Measurements from ENCODE around the gene AHNAK.
"Not testable (repeated sequence)": the region's sequence is repeated elsewhere in the genome, so short reads cannot be mapped to it uniquely, and the experiment has no call there.

AHNAK gene

GRCh38 chr11:62499311-62499943, 47.2 kb downstream of the AHNAK start:
- not testable (repeated sequence) for DNase-seq (ENCODE audit: low read depth in 1 of 2, low spot score in 1 of 2)

DNA sequence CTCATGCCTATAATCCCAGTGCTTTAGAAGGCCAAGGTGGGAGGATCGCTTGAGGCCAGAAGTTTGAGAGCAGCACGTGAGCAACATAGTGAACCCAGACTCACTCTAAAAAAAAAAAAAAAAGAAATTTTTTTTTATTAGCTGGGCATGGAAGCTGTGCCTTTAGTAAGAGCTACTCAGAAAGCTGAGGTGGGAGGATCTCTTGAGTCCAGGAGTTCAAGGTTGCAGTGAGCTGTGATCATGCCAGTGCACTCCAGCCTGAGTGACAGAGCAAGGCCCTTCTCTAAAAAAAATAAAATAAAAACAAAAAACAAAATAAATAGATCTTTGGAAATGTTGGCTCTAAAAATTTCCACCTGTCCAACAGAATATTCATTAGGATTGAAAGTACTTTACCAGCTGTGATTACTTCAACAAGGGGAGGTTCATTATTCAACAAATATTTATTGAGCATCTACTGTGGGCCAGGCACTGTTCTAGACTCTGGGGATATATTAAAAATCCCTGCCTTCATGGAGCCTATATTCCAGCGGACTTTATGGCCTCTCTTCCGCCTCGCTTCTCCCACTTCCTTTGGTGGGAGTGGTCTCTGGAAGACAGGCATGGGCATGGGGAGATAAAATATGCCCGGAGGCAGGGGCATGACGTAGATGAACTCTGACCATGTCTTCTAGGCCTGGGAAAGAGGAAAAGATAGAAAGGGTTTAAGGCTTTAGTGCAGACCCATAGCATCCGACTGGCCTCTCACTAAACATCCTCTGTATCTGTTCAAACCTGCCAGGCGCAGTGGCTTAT, 47.9 kb downstream of the AHNAK start:
- DNase-seq (ENCODE audit: low read depth in 1 of 2, low spot score in 1 of 2), result no peak

- no peak for DNase-seq (ENCODE audit: low read depth in 1 of 2, low spot score in 1 of 2)
Observed at GRCh38 chr11:62498031-62498430, 48.6 kb downstream of the AHNAK start.

- DNase-seq (ENCODE audit: low read depth in 1 of 2, low spot score in 1 of 2), result no peak
Observed at GRCh38 chr11:62497132-62497801, 49.3 kb downstream of the AHNAK start.

DNA sequence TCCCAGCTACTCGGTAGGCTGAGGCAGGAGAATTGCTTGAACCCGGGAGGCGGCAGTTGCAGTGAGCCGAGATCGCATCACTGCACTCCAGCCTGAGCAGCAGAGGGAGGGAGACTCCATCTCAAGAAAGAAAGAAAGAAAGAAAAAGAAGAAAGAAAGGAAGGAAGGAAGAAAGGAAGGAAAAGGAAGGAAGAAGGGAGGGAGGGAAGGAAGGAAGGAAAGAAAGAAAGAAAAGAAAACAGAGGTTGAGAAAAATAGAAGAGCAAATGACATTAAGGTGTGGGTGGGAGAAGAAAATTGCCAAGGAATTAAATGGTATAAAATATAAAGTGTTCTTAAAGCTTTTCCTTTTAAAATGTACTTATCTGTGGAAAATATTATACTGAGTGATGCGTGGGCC, 49.9 kb downstream of the AHNAK start:
- no peak for DNase-seq (ENCODE audit: low read depth in 1 of 2, low spot score in 1 of 2)

- DNase-seq (ENCODE audit: low read depth in 1 of 2, low spot score in 1 of 2), result no peak
Observed at GRCh38 chr11:62494246-62494645, 52.4 kb downstream of the AHNAK start.

DNA sequence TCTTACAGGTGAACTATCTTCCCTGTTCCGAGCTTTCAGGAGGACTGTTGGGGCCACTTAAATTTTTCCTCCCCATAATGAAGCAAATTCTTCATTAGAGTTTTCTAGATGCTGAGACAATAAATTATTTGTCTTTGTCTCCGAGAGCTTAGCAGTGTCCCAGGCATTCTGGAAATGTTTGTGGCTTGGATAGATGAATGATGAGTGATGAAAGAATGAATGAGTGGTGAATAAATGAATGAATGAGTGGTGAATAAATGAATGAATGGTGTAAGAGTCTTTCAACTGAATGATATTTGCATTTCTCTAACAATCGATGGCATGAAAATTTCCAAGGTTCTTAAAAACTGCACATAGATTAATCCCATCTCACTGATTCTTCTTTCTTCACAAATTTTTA, 52.8 kb downstream of the AHNAK start:
- no peak for DNase-seq (ENCODE audit: low read depth in 1 of 2, low spot score in 1 of 2)

- no peak for DNase-seq (ENCODE audit: low read depth in 1 of 2, low spot score in 1 of 2)
Observed at GRCh38 chr11:62492586-62492985, 54.0 kb downstream of the AHNAK start.

DNA sequence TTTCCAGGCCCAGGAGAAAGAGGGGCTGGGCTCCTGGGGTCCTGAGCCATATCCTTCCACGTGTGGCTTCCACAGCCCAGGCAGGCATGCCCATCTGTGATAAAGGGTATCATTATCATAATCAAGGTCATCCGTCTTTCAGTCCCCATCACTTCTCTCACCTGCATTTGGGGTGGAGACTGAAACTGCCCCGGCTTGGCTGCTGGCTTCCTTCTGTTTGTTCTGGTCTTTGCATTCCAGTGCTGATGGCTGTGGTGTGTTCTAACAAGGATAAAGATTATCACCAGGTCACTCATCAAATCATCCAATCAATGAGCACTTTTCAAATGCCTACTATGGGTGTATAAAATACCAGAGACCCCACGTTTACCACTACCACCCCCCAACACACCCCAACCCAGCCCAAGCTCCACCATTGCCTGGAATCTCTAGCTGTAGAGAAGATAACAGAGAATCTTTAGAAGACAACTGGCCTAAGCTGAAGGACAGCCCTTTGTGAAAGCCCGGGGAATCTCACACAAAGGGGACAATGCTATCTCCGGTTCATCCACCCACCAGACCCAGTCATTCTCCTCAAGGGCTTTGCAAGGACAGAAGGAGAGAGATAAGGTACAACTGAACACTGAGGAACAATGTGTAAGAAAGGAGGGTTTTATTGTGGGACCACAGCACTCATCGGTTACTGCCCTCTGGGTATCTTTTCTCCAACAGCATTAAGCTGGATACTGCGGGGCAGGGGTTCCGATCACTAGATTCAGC, 54.9 kb downstream of the AHNAK start:
- DNase-seq (ENCODE audit: low read depth in 1 of 2, low spot score in 1 of 2), result no peak

GRCh38 chr11:62489204-62489603, 57.4 kb downstream of the AHNAK start:
- no peak for DNase-seq (ENCODE audit: low read depth in 1 of 2, low spot score in 1 of 2)

DNA sequence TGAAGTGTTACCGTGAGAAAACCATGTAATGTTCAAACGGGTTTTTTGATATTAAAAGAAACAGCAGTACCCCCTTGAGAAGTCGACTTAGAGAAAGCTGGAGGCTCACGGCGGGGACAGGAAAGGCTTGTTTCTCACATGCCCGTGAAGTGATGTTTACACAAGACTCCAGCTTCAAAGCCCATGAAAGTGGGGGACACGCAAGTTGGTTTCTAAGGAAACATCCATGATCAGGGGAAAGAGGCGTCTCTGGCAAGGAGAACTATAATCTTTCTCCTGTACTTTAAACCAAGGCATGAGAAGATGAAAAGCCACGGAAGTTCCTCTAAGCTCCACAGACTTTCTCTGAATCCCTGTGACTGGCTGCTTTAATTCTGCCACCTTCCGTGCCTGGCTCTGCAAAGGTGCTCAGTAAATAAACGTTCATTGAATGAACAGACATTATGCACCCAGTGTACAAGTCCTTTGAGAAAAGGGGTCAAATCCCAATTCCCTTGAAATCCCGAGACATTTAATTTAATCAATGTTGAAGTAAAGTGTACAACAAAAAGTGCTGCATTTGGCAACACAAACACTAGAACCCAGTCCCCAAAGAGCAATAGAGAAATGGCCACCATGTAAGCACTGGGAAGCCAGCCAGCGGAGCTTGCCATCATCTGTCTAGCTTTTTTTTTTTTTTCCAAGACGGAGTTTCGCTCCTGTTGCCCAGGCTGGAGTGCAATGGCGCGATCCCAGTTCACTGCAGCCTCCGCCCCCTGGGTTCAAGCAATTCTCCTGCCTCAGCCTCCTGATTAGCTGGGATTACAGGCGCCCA, 58.7 kb downstream of the AHNAK start:
- DNase-seq (ENCODE audit: low read depth in 1 of 2, low spot score in 1 of 2), result no peak

DNA sequence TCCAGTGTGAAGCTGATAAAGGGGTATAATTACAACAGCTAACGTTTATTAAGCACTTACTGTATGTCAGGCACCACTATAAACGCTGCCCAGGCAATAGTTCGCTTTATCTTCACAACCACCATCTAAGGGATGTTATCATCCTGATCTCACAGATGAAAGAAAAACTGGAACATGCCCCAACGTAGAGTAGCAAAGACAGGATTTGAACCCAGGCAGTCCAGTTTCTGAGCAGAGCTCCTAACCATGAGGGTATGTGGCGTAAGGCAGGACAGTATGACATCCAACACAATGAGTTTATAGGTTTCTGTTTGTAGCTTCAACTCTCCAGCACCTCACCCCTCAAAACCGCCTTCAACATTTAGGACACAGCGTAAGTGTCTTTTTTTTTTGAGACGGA, 59.5 kb downstream of the AHNAK start:
- DNase-seq (ENCODE audit: low read depth in 1 of 2, low spot score in 1 of 2), result no peak

GRCh38 chr11:62484352-62484751, 62.3 kb downstream of the AHNAK start:
- no peak for DNase-seq (ENCODE audit: low read depth in 1 of 2, low spot score in 1 of 2)

DNA sequence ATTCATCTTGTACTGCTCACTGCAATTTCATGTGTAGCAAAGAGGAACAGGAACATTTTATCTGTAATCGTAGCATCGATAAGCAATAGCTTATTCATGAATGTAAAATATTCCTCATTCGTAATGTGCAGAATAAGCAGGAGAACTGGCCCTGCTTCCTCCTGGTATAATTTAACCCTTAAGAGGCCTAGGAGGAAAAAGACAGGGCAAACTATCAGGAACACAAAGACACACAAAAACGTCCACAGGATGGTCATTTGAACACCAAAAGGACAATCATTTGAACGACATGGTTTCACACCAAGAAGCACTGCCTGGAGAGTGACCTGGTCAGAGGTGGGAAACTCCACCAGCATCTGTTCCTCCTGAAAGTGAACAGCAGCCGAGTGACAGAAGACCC, 63.9 kb downstream of the AHNAK start:
- DNase-seq (ENCODE audit: low read depth in 1 of 2, low spot score in 1 of 2), result no peak

DNA sequence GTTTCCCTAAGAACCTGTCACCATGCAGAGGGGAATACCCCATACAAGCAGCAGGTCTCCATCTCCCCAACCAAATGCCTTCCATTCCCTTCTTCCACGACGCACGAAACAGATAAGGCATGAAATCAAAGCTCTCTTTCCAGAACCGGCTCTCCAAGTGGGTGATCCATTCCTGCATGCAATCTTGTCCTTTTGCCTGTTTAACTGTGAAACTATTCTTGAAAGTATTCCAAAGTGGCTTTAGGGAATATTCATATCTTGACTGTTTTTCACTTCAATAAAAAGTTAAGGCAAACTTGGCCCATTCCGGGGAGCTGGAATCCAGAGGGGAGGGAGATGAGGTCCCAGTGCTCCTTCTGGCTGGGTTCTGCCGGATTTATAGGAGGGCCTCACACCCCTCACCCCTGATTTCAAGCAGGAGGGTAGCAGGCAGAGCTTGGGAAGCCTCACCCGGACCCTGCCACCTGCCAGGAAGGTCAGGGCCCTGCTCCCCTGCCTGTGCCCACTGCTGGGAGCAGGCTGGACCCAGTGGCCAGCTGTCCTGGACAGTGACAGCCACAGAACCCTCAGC, 66.9 kb downstream of the AHNAK start:
- DNase-seq (ENCODE audit: low read depth in 1 of 2, low spot score in 1 of 2), result no peak

- no peak for DNase-seq (ENCODE audit: low read depth in 1 of 2, low spot score in 1 of 2)
Observed at GRCh38 chr11:62477927-62478326, 68.7 kb downstream of the AHNAK start.

DNA sequence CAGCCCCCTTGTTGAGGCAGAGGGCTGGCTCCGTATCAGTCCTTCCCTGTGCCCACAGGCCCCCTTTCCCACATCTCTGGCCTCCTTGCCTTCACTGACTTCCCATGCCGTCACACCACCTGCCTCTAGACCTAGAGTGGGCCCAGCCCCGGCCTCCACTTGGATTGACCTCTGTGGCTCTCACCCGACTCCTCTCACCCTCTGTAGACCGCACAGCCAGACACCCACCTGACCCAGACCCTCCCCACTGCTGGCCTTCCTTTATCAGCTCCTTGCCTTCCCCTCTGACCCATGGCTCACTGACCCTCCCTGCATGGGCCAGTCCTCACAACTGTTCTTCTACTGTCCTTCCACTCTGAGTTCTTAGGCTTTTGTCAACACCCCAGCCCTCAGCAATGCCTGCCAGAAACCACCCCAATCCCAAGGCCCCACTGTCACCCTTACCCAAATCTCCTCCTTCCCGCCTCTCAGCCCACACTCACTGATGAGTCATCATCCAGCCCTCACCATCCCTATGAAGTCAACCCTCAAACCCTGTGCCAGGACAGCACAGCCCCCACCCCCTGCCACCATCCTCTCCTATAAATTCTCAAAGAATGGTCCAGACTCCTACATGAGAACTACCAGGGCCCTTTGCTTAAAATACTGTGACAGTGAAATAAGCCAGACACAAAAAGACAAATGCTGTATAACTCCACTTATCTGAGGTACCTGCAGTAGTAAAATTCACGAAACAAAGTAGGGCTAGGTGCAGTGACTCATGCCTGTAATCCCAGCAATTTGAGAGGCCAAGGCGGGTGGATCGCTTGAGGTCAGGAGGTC, 74.3 kb downstream of the AHNAK start:
- no peak for DNase-seq (ENCODE audit: low read depth in 1 of 2, low spot score in 1 of 2)

- DNase-seq (ENCODE audit: low read depth in 1 of 2, low spot score in 1 of 2), result no peak
Observed at GRCh38 chr11:62471603-62472002, 75.0 kb downstream of the AHNAK start.

DNA sequence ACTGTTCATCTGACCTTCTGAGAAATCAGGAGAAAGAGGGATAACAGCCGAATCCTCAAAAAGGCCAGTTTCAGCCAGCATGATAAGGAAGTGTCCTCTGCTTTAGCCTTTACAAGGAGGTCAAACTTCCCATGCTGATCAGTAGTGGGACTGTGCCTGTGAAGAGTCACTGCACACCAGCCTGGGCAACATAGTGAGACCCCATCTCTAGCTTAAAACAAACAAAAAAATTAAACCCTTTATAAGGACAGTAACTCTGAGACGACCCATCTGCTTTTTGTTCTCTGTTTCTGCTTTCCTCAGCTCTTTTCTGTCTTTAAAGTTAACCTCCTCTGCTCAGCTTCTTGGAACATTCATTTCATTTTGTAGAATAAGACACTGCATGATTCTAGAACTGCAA, 78.0 kb downstream of the AHNAK start:
- DNase-seq (ENCODE audit: low read depth in 1 of 2, low spot score in 1 of 2), result no peak

- DNase-seq (ENCODE audit: low read depth in 1 of 2, low spot score in 1 of 2), result no peak
Observed at GRCh38 chr11:62466444-62466843, 80.2 kb downstream of the AHNAK start.

All from activated T-helper 1 cell treated with anti-CD3 and anti-CD28 coated beads, Interleukin-2, amount 50 U/mL, for 16 hours (primary cell).